Measurements from ENCODE around the gene VCAN.

The VCAN gene

GRCh38 chr5:83564069-83564749 is 92.7 kb downstream of the VCAN start:
- H3K27me3 ChIP-seq (ENCODE audit: control insufficient read depth in 3 of 3, insufficient read depth in 3 of 3, low read depth in 1 of 3, low read length in 3 of 3) = no peaks in the 10 kb centered on the region
- H3K9ac ChIP-seq (ENCODE audit: low read depth, low read length, poor library complexity) = no peak overlapping the region
- H2BK12ac ChIP-seq (ENCODE audit: low read length) = no peak overlapping the region
- no CpG with 5 or more reads among the region's 5 CpGs for WGBS, 2 donors (ENCODE audit: extremely low coverage in 2 of 2, insufficient read length in 2 of 2, insufficient replicate concordance in 1 of 2)
- H3K27ac ChIP-seq (replicated peaks; ENCODE audit: low read length) = no peak overlapping the region
- H4K91ac ChIP-seq (ENCODE audit: low read depth, low read length, poor library complexity) = no peak overlapping the region
- peak; percentile 21 for DNase-seq (ENCODE audit: low spot score)
- no peak overlapping the region for H2AFZ ChIP-seq (ENCODE audit: low read length)
- no peak overlapping the region for H3K23ac ChIP-seq (ENCODE audit: low read depth, low read length, poor library complexity)
- peaks cover 0 to 3% of the 10 kb centered on the region in 2 donors for H3K4me1 ChIP-seq (ENCODE audit: control insufficient read depth in 2 of 2, insufficient read depth in 1 of 2, low read depth in 1 of 2, low read length in 2 of 2)
- H2BK5ac ChIP-seq (ENCODE audit: low read length) = no peak overlapping the region
- H4K8ac ChIP-seq (ENCODE audit: low read depth, low read length) = no peak overlapping the region
- H3K18ac ChIP-seq (ENCODE audit: low read length) = no peak overlapping the region
- H3K4me2 ChIP-seq (ENCODE audit: insufficient read depth, low read length, poor library complexity, severe bottlenecking) = no peak overlapping the region
- no peak overlapping the region for H3K4ac ChIP-seq (ENCODE audit: low read length)
- H2BK15ac ChIP-seq (ENCODE audit: low read length) = no peak overlapping the region
- peaks cover 0 to 9% of the 10 kb centered on the region in 2 donors for H3K9me3 ChIP-seq (replicated peaks in 1 of 2; ENCODE audit: control insufficient read depth in 2 of 2, insufficient read depth in 1 of 2, low read depth in 1 of 2, low read length in 2 of 2)
- H2BK120ac ChIP-seq (ENCODE audit: low read depth, low read length) = no peak overlapping the region
- H2AK5ac ChIP-seq (ENCODE audit: low read depth, low read length) = no peak overlapping the region
- H3K79me1 ChIP-seq (ENCODE audit: low read depth, low read length) = no peaks in the 10 kb centered on the region
- H3K4me3 ChIP-seq (ENCODE audit: low read length in 2 of 2) = no peak overlapping the region
- no peak overlapping the region for H3K14ac ChIP-seq (ENCODE audit: low read length)
- peaks cover 0 to 100% of the 10 kb centered on the region in 2 donors for H3K36me3 ChIP-seq (replicated peaks in 1 of 2; ENCODE audit: control insufficient read depth in 2 of 2, insufficient read depth in 2 of 2, low read length in 2 of 2)

DNA sequence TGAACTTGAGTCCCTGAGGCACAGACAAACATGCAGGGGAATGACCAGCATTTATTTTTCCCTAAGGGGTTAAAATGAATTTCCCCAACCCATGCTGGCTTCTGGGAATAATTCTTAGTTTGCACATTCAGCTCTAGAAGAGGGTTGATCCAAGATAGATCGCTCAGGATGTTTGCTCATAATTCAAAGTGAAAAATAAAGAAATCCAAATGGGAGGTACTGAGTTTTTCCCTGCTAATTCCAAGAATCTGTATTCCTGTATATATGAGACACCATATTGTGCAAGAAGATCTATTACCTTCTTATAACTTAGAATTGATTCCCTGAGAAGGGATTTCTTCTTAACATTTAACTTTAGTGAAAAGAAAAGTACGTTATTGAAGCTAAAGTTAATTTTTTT is 96.2 kb downstream of the VCAN start:
- Histone ChIP-seq H3K4ac (ENCODE audit: low read length) (no peak overlapping the region), H3K14ac (ENCODE audit: low read length) (no peak overlapping the region), H3K18ac (ENCODE audit: low read length) (no peak overlapping the region), H2BK5ac (ENCODE audit: low read length) (no peak overlapping the region), H3K4me3 (ENCODE audit: low read length in 2 of 2) (no peak overlapping the region), H2BK12ac (ENCODE audit: low read length) (no peak overlapping the region), H2AFZ (ENCODE audit: low read length) (no peak overlapping the region), H3K36me3 (replicated peaks in 1 of 2; ENCODE audit: control insufficient read depth in 2 of 2, insufficient read depth in 2 of 2, low read length in 2 of 2) (peaks cover 2 to 99% of the 10 kb centered on the region in 2 donors), H2BK15ac (ENCODE audit: low read length) (no peak overlapping the region), H3K23ac (ENCODE audit: low read depth, low read length, poor library complexity) (no peak overlapping the region), H3K27me3 (ENCODE audit: control insufficient read depth in 3 of 3, insufficient read depth in 3 of 3, low read depth in 1 of 3, low read length in 3 of 3) (no peaks in the 10 kb centered on the region), H3K9ac (ENCODE audit: low read depth, low read length, poor library complexity) (no peak overlapping the region), H3K27ac (replicated peaks; ENCODE audit: low read length) (no peak overlapping the region), H2BK120ac (ENCODE audit: low read depth, low read length) (no peak overlapping the region), H3K4me1 (ENCODE audit: control insufficient read depth in 2 of 2, insufficient read depth in 1 of 2, low read depth in 1 of 2, low read length in 2 of 2) (peaks cover 0 to 3% of the 10 kb centered on the region in 2 donors), H4K91ac (ENCODE audit: low read depth, low read length, poor library complexity) (no peak overlapping the region), H3K4me2 (ENCODE audit: insufficient read depth, low read length, poor library complexity, severe bottlenecking) (no peak overlapping the region), H3K9me3 (replicated peaks in 1 of 2; ENCODE audit: control insufficient read depth in 2 of 2, insufficient read depth in 1 of 2, low read depth in 1 of 2, low read length in 2 of 2) (peaks cover 0 to 9% of the 10 kb centered on the region in 2 donors), H4K8ac (ENCODE audit: low read depth, low read length) (no peak overlapping the region), H2AK5ac (ENCODE audit: low read depth, low read length) (no peak overlapping the region), H3K79me1 (ENCODE audit: low read depth, low read length) (no peaks in the 10 kb centered on the region)
- no CpG with 5 or more reads among the region's 2 CpGs for WGBS, 2 donors (ENCODE audit: extremely low coverage in 2 of 2, insufficient read length in 2 of 2, insufficient replicate concordance in 1 of 2)
- DNase-seq (ENCODE audit: low spot score) = no peak

GRCh38 chr5:83568186-83568585 is 96.6 kb downstream of the VCAN start:
- no peak overlapping the region for H3K4me2 ChIP-seq (ENCODE audit: insufficient read depth, low read length, poor library complexity, severe bottlenecking)
- DNase-seq (ENCODE audit: low spot score) = no peak
- H3K23ac ChIP-seq (ENCODE audit: low read depth, low read length, poor library complexity) = no peak overlapping the region
- peaks cover 2 to 98% of the 10 kb centered on the region in 2 donors for H3K36me3 ChIP-seq (replicated peaks in 1 of 2; ENCODE audit: control insufficient read depth in 2 of 2, insufficient read depth in 2 of 2, low read length in 2 of 2)
- no peak overlapping the region for H3K4me3 ChIP-seq (ENCODE audit: low read length in 2 of 2)
- no peak overlapping the region for H2BK12ac ChIP-seq (ENCODE audit: low read length)
- H3K27me3 ChIP-seq (ENCODE audit: control insufficient read depth in 3 of 3, insufficient read depth in 3 of 3, low read depth in 1 of 3, low read length in 3 of 3) = no peaks in the 10 kb centered on the region
- H3K27ac ChIP-seq (replicated peaks; ENCODE audit: low read length) = no peak overlapping the region
- H4K8ac ChIP-seq (ENCODE audit: low read depth, low read length) = no peak overlapping the region
- H2BK120ac ChIP-seq (ENCODE audit: low read depth, low read length) = no peak overlapping the region
- H3K79me1 ChIP-seq (ENCODE audit: low read depth, low read length) = no peaks in the 10 kb centered on the region
- no CpG with 5 or more reads among the region's 2 CpGs for WGBS, 2 donors (ENCODE audit: extremely low coverage in 2 of 2, insufficient read length in 2 of 2, insufficient replicate concordance in 1 of 2)
- H2AK5ac ChIP-seq (ENCODE audit: low read depth, low read length) = no peak overlapping the region
- H3K4me1 ChIP-seq (ENCODE audit: control insufficient read depth in 2 of 2, insufficient read depth in 1 of 2, low read depth in 1 of 2, low read length in 2 of 2) = no peaks in the 10 kb centered on the region
- no peak overlapping the region for H2AFZ ChIP-seq (ENCODE audit: low read length)
- H3K9ac ChIP-seq (ENCODE audit: low read depth, low read length, poor library complexity) = no peak overlapping the region
- no peak overlapping the region for H3K14ac ChIP-seq (ENCODE audit: low read length)
- no peak overlapping the region for H2BK15ac ChIP-seq (ENCODE audit: low read length)
- H2BK5ac ChIP-seq (ENCODE audit: low read length) = no peak overlapping the region
- H3K4ac ChIP-seq (ENCODE audit: low read length) = no peak overlapping the region
- H3K18ac ChIP-seq (ENCODE audit: low read length) = no peak overlapping the region
- H3K9me3 ChIP-seq (replicated peaks in 1 of 2; ENCODE audit: control insufficient read depth in 2 of 2, insufficient read depth in 1 of 2, low read depth in 1 of 2, low read length in 2 of 2) = peaks cover 0 to 9% of the 10 kb centered on the region in 2 donors
- no peak overlapping the region for H4K91ac ChIP-seq (ENCODE audit: low read depth, low read length, poor library complexity)

GRCh38 chr5:83570916-83571315 is 99.4 kb downstream of the VCAN start:
- H3K36me3 ChIP-seq (replicated peaks in 1 of 2; ENCODE audit: control insufficient read depth in 2 of 2, insufficient read depth in 2 of 2, low read length in 2 of 2) = peaks cover 6 to 98% of the 10 kb centered on the region in 2 donors

More at GRCh38 chr5:83570916-83571315, 99.4 kb downstream of the VCAN start:
- Histone ChIP-seq H4K91ac (ENCODE audit: low read depth, low read length, poor library complexity) (no peak overlapping the region), H3K79me1 (ENCODE audit: low read depth, low read length) (no peaks in the 10 kb centered on the region), H3K4me3 (ENCODE audit: low read length in 2 of 2) (no peak overlapping the region), H3K27ac (replicated peaks; ENCODE audit: low read length) (no peak overlapping the region), H3K9me3 (replicated peaks in 1 of 2; ENCODE audit: control insufficient read depth in 2 of 2, insufficient read depth in 1 of 2, low read depth in 1 of 2, low read length in 2 of 2) (peaks cover 0 to 17% of the 10 kb centered on the region in 2 donors), H3K4ac (ENCODE audit: low read length) (no peak overlapping the region), H3K4me1 (ENCODE audit: control insufficient read depth in 2 of 2, insufficient read depth in 1 of 2, low read depth in 1 of 2, low read length in 2 of 2) (no peaks in the 10 kb centered on the region), H2AK5ac (ENCODE audit: low read depth, low read length) (no peak overlapping the region), H4K8ac (ENCODE audit: low read depth, low read length) (no peak overlapping the region), H2BK12ac (ENCODE audit: low read length) (no peak overlapping the region), H3K9ac (ENCODE audit: low read depth, low read length, poor library complexity) (no peak overlapping the region), H3K14ac (ENCODE audit: low read length) (no peak overlapping the region), H2AFZ (ENCODE audit: low read length) (no peak overlapping the region), H2BK120ac (ENCODE audit: low read depth, low read length) (no peak overlapping the region), H2BK15ac (ENCODE audit: low read length) (no peak overlapping the region), H2BK5ac (ENCODE audit: low read length) (no peak overlapping the region), H3K18ac (ENCODE audit: low read length) (no peak overlapping the region), H3K4me2 (ENCODE audit: insufficient read depth, low read length, poor library complexity, severe bottlenecking) (no peak overlapping the region), H3K27me3 (ENCODE audit: control insufficient read depth in 3 of 3, insufficient read depth in 3 of 3, low read depth in 1 of 3, low read length in 3 of 3) (no peaks in the 10 kb centered on the region), H3K23ac (ENCODE audit: low read depth, low read length, poor library complexity) (no peak overlapping the region)
- DNase-seq (ENCODE audit: low spot score) = no peak
- WGBS, 2 donors (ENCODE audit: extremely low coverage in 2 of 2, insufficient read length in 2 of 2, insufficient replicate concordance in 1 of 2) = no CpG with 5 or more reads among the region's 2 CpGs

Data from neuronal stem cell (in vitro differentiated cells).